Mammary epithelial cell (primary cell): ENCODE measurements around the gene IQSEC1.

ENCODE experiments used
- CTCF ChIP-seq, 2 donors: IDR thresholded peaks in 1 of 2; conservative IDR thresholded peaks in 1 of 2; 2 replicates each; pipeline ENCODE4 v1.5.1; 2011 to 2012; ENCODE audit warnings: inconsistent platforms in 2 of 2, low read length in 2 of 2, mild to moderate bottlenecking in 2 of 2, control low read depth in 1 of 2, low read depth in 1 of 2; ENCODE audit not compliant: insufficient read depth in 1 of 2; ENCODE audit errors: extremely low read depth in 1 of 2
- EZH2 ChIP-seq: IDR thresholded peaks from 2 replicates; pipeline ENCODE4 v1.6.1; 2012; ENCODE audit warnings: low read length, inconsistent platforms, borderline replicate concordance

DNA sequence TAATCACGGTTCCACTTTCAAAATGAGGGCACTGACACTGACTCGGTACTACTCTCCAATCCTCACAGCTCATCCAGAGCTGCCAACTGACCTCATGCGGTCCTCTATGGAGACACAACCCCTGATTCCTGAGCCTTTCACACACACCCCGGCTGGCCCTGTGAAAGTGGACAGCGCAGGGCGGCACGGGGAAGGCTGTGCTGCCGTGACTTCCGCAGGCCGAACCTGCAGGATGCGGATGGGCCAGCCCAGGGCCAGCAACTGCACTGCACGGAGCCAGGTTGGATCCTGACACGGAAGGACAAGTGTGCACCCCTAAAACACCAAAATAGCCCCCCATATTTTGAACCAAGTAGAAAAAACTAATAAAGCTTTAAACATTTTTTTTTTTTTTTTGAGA is 41.0 kb downstream of the IQSEC1 start:
- TF ChIP-seq CTCF (conservative IDR thresholded peaks at IDR 0.05 in 1 of 2, IDR thresholded peaks at IDR 0.05 in 1 of 2; ENCODE audit: extremely low read depth in 1 of 2, insufficient read depth in 1 of 2, low read depth in 1 of 2, low read length in 2 of 2) (no peak), EZH2 (no peak)
